ENCODE results near the gene ARNT2.

DNA sequence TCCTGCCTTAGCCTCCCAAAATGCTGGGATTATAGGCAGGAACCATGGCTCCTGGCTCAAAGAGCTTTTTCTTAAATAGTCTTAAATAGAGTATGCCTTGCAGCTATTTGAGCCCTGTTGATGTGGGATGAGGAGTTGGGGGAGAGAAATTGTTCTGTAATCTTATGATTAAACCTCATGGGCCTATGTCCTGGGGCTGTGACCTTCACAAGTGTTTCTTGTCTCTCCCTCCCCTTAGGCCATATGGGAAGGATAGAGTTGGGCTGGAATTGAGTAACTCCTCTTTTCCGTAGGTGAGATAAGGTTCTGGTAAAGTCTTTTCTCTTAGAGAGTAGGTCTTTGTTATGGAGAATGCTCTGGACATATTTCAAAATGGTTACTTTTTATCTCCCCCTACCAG is 114.3 kb downstream of the ARNT2 start:
- TF ChIP-seq, protein P1, sequence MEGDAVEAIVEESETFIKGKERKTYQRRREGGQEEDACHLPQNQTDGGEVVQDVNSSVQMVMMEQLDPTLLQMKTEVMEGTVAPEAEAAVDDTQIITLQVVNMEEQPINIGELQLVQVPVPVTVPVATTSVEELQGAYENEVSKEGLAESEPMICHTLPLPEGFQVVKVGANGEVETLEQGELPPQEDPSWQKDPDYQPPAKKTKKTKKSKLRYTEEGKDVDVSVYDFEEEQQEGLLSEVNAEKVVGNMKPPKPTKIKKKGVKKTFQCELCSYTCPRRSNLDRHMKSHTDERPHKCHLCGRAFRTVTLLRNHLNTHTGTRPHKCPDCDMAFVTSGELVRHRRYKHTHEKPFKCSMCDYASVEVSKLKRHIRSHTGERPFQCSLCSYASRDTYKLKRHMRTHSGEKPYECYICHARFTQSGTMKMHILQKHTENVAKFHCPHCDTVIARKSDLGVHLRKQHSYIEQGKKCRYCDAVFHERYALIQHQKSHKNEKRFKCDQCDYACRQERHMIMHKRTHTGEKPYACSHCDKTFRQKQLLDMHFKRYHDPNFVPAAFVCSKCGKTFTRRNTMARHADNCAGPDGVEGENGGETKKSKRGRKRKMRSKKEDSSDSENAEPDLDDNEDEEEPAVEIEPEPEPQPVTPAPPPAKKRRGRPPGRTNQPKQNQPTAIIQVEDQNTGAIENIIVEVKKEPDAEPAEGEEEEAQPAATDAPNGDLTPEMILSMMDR (IDR thresholded peaks at IDR 0.05): no peak
- no peak for TF ChIP-seq POLR2AphosphoS5 (IDR thresholded peaks at IDR 0.05; ENCODE audit: low read depth, low read length)
- TF ChIP-seq SIN3A (IDR thresholded peaks at IDR 0.05; ENCODE audit: borderline replicate concordance, insufficient read depth, low read depth, low read length): no peak
